Stomach (tissue), 9 donors: ENCODE measurements around the gene P2RX7. TPM values are rescaled to one million over a fixed set of nuclear protein-coding genes. Genes with fewer than 3 reads are reported as not detected.
A peak's percentile ranks its signal among the peaks of the same experiment; 100 is the strongest.

Experiments used
- DNase-seq, 2 donors: peaks; one replicate each; pipeline versions ENCODE4 v3.0.0 to v3.0.0-alpha.2; 2013 to 2019
- H3K27ac ChIP-seq, 5 donors: fragments of 200-600 bp in 4 of 5; sonication (generic) in 4 of 5; one replicate each; pipeline ENCODE4 v1.5.1; 2013 to 2019; ENCODE audit warnings: mild to moderate bottlenecking in 1 of 5, moderate library complexity in 1 of 5
- H3K27me3 ChIP-seq, 3 donors: fragments of 200-600 bp; sonication (generic); one replicate each; pipeline ENCODE4 v1.5.1; 2017 to 2019; ENCODE audit warnings: mixed run types in 1 of 3
- H3K36me3 ChIP-seq, 4 donors: fragments of 200-600 bp; sonication (generic); 1 replicate in 3 of 4; 2 replicates in 1 of 4; pipeline ENCODE4 v1.5.1; 2016 to 2019
- H3K4me1 ChIP-seq, 4 donors: fragments of 200-600 bp; sonication (generic); one replicate each; pipeline ENCODE4 v1.5.1; 2016 to 2019
- H3K4me3 ChIP-seq, 4 donors: fragments of 200-600 bp; sonication (generic) in 3 of 4; one replicate each; pipeline ENCODE4 v1.5.1; 2016 to 2019; ENCODE audit warnings: mild to moderate bottlenecking in 1 of 4
- H3K9me3 ChIP-seq, 4 donors: fragments of 200-600 bp; sonication (generic); one replicate each; pipeline ENCODE4 v1.5.1; 2016 to 2019
- EP300 ChIP-seq: sonication (generic); formaldehyde crosslinking; IDR thresholded peaks from one replicate; pipeline ENCODE4 v1.6.1; 2017; ENCODE audit warnings: antibody characterized with exemption
- POLR2A ChIP-seq, 4 donors: fragments of 450-650 bp; IDR thresholded peaks; one replicate each; pipeline ENCODE4 v1.6.1; 2016; ENCODE audit warnings: antibody characterized with exemption in 4 of 4, control low read depth in 2 of 4, mild to moderate bottlenecking in 1 of 4, moderate library complexity in 1 of 4
- POLR2AphosphoS5 ChIP-seq, 3 donors: sonication (generic); formaldehyde crosslinking; IDR thresholded peaks; one replicate each; pipeline ENCODE4 v1.6.1; 2016; ENCODE audit warnings: antibody characterized with exemption in 3 of 3
- WGBS, 5 donors: extraction: QIAGEN DNeasy Blood & Tissue Kit in 3 of 5; methylation state at CpG; one replicate each; pipeline versions ENCODE4 v1.1.5 to v1.1.7; 2013 to 2018; 5-methylcytosine and 5-hydroxymethylcytosine counted together
- intact Hi-C: fragments of 100-400 bp; cut with DNase I; formaldehyde crosslinking; loops from one replicate; pipeline ENCODE4 v1.15.1; 2023; ENCODE audit warnings: low total_unique reads
- polyA plus RNA-seq, 3 donors: library from polyadenylated mRNA; stranded (reverse); fragments of 200-250 nt; gene quantifications; one replicate each; pipeline ENCODE4 v1.2.3, GENCODE V29; 2013
- total RNA-seq, 5 donors: library from RNA; depleted of rRNA; stranded (reverse); fragments of >200 nt; gene quantifications; one replicate each; pipeline versions ENCODE4 v1.1.0 to v1.2.3, GENCODE V29; 2014 to 2016
- TF ChIP-seq, protein P1 (sequence below), 7 experiments: fragments of 450-650 bp in 4 of 7; fragments of 200-600 bp in 3 of 7; sonication (generic) in 3 of 7; IDR thresholded peaks; one replicate each; pipeline ENCODE4 v1.5.1; 2016 to 2019; ENCODE audit warnings: antibody characterized with exemption in 7 of 7, control low read depth in 2 of 7, mild to moderate bottlenecking in 1 of 7
- donor health status: healthy with polysubstance abuse.
- donor health status: Bipolar disorder and iron deficiency.
- donor health status: healthy.

P2RX7 gene
- total and polyA plus RNA-seq, 8 donors: 0.31 to 2.2 (median 0.95) TPM; not detected in 2

DNA sequence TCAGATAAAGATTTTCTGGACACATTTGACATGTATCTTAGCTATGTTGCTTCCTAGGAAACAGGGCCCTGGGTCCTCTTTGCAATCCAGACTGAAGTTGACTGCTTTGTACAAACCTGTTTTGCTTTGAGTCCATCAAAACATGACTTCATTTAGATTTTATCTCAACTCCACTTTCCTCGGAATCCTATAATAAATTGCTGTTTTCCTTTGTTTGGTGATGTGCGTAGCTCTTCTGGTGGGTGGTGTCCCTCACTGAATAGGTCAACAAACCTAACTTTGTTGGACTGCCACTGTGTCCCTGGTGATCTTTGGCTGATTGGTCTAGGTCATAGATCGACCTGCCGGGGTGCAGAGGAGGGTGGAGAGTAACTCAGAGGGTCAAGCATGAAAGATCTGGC lies 735 bp upstream of the P2RX7 start:
- H3K4me1 ChIP-seq: peaks cover 6 to 48% (median 28%) of the 10 kb centered on the region in 4 donors
- H3K4me3 ChIP-seq: no peak overlapping the region
- TF ChIP-seq EP300 (no peak), POLR2A (IDR thresholded peaks at IDR 0.05) (no peak), POLR2AphosphoS5 (IDR thresholded peaks at IDR 0.05) (no peak)
- TF ChIP-seq, protein P1, sequence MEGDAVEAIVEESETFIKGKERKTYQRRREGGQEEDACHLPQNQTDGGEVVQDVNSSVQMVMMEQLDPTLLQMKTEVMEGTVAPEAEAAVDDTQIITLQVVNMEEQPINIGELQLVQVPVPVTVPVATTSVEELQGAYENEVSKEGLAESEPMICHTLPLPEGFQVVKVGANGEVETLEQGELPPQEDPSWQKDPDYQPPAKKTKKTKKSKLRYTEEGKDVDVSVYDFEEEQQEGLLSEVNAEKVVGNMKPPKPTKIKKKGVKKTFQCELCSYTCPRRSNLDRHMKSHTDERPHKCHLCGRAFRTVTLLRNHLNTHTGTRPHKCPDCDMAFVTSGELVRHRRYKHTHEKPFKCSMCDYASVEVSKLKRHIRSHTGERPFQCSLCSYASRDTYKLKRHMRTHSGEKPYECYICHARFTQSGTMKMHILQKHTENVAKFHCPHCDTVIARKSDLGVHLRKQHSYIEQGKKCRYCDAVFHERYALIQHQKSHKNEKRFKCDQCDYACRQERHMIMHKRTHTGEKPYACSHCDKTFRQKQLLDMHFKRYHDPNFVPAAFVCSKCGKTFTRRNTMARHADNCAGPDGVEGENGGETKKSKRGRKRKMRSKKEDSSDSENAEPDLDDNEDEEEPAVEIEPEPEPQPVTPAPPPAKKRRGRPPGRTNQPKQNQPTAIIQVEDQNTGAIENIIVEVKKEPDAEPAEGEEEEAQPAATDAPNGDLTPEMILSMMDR (IDR thresholded peaks at IDR 0.05): no peak
- intact Hi-C loops: no loop called here
- peak overlapping the region in 1 of 5 donors; percentile 75 for H3K27ac ChIP-seq
- DNase-seq: no peak
- WGBS, 5 donors: 64 to 81% (median 68%) methylated on average over 4 of the region's 4 CpGs
- H3K27me3 ChIP-seq: no peaks in the 10 kb centered on the region
- H3K36me3 ChIP-seq: no peaks in the 10 kb centered on the region
- no peaks in the 10 kb centered on the region for H3K9me3 ChIP-seq

DNA sequence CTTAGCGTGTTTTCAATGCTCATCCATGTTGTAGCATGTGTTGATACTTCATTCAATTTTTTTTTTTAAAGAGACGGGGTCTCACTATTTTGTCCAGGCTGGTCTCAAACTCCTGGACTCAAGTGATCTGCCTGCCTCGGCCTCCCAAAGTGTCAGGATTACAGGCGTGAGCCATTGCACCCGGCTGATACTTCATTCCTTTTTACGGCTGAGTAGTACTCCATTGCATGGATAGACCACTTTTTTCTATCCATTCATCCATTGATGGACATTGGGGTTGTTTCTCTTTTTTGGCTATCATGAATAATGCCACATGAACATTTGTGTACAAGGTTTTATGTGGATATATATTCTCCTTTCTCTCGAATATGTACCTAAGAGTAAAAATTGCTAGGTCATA lies 1.2 kb downstream of the P2RX7 start:
- intact Hi-C loops: no loop called here
- peaks cover 0 to 3% (median 0%) of the 10 kb centered on the region in 4 donors for H3K36me3 ChIP-seq
- peaks cover 6 to 30% (median 19%) of the 10 kb centered on the region in 4 donors for H3K4me1 ChIP-seq
- no peaks in the 10 kb centered on the region for H3K27me3 ChIP-seq
- H3K4me3 ChIP-seq: peak overlapping the region in 2 of 4 donors; percentile 51 to 55
- 79 to 95% (median 92%) methylated on average over 7 of the region's 7 CpGs for WGBS, 5 donors
- DNase-seq: no peak
- H3K27ac ChIP-seq: peak overlapping the region in 1 of 5 donors; percentile 57
- H3K9me3 ChIP-seq: no peaks in the 10 kb centered on the region
- TF ChIP-seq POLR2AphosphoS5 (IDR thresholded peaks at IDR 0.05) (no peak), POLR2A (IDR thresholded peaks at IDR 0.05) (no peak)

DNA sequence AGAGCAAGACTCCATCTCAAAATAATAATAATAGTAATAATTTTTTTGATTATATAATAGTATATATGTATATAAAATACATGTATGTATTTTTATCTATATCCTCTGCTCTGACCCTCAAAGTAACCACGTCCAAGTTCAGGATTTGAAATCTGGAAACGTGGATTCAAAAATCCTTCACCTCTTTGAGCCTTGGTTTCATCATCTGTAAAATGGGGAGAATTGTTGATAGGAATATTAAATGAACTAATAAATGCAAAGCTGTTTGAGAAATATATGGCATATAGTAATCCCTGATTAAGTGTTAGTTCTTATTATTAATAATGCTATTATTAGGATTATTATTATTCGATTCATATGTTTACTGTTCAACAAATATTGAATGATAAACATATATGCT lies 2.6 kb downstream of the P2RX7 start:
- Histone ChIP-seq H3K4me3 (no peak overlapping the region), H3K4me1 (peaks cover 6 to 22% (median 13%) of the 10 kb centered on the region in 4 donors), H3K27ac (no peak overlapping the region), H3K36me3 (peaks cover 0 to 3% (median 0%) of the 10 kb centered on the region in 4 donors), H3K9me3 (no peaks in the 10 kb centered on the region), H3K27me3 (no peaks in the 10 kb centered on the region)
- DNase-seq: no peak
- TF ChIP-seq POLR2A (IDR thresholded peaks at IDR 0.05) (no peak), EP300 (no peak), POLR2AphosphoS5 (IDR thresholded peaks at IDR 0.05) (no peak)
- TF ChIP-seq, protein P1 (IDR thresholded peaks at IDR 0.05): no peak
- 90 to 93% (median 91%) methylated on average over 3 of the region's 3 CpGs for WGBS, 5 donors
- intact Hi-C loops: no loop called here

DNA sequence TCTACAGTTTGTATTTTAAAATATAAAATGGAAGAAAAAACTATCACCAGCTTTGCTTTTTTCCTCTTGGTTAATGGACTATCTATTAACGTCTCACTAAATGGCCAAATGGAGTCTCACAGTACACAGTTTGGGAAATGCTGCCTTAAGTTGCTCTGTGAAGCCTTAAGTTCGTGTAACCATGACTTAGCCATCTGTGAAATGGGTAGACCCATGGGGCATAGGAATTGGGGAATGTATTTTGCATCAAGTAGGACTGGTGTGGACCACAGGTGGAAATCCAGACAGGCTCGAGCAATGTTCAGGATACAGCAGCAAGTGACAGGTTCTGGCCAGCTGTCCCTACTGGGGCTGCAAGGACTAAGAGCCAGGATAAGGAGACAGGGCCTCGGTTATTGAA lies 4.8 kb downstream of the P2RX7 start:
- Histone ChIP-seq H3K4me3 (no peak overlapping the region), H3K4me1 (peaks cover 3 to 19% (median 10%) of the 10 kb centered on the region in 4 donors), H3K27me3 (no peaks in the 10 kb centered on the region), H3K9me3 (no peaks in the 10 kb centered on the region), H3K36me3 (peaks cover 0 to 3% (median 0%) of the 10 kb centered on the region in 4 donors), H3K27ac (no peak overlapping the region)
- no peak for TF ChIP-seq EP300
- no peak for TF ChIP-seq POLR2AphosphoS5 (IDR thresholded peaks at IDR 0.05)
- no peak for TF ChIP-seq POLR2A (IDR thresholded peaks at IDR 0.05)
- TF ChIP-seq, protein P1 (IDR thresholded peaks at IDR 0.05): no peak
- no peak for DNase-seq
- intact Hi-C loops: no loop called here
- 68 to 93% (median 88%) methylated on average over 4 of the region's 4 CpGs for WGBS, 5 donors

DNA sequence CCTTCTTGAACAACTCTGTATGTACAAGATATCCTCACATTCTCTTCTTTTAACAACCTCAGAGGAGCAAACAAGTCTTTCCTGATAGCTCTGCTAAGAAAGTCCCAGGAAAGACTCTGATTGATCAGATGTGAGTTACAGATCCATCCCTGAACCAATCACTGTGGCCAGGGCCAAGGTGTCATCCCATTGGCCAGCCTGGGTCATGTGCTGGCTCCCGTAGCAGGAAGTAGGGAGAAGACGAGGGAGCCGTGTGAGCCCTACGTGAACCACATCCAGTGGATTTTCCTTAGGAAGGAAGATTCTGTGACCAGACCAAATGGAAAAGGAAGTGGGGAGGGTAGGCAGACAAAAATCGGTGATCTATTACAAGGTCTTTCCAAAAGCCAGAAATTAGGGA lies 5.6 kb downstream of the P2RX7 start:
- Histone ChIP-seq H3K27me3 (no peaks in the 10 kb centered on the region), H3K4me1 (peaks cover 0 to 11% (median 6%) of the 10 kb centered on the region in 4 donors), H3K36me3 (peaks cover 0 to 3% (median 0%) of the 10 kb centered on the region in 4 donors), H3K27ac (no peak overlapping the region), H3K9me3 (no peaks in the 10 kb centered on the region), H3K4me3 (no peak overlapping the region)
- intact Hi-C loops: no loop called here
- 85 to 94% (median 90%) methylated on average over 5 of the region's 5 CpGs for WGBS, 5 donors
- TF ChIP-seq, protein P1 (IDR thresholded peaks at IDR 0.05): no peak
- no peak for TF ChIP-seq POLR2A (IDR thresholded peaks at IDR 0.05)
- no peak for DNase-seq
